Nephron (organoid): ENCODE results near the gene SH3GLB1.
A peak's percentile ranks its signal among the peaks of the same experiment; 100 is the strongest.

ENCODE experiments used
- H3K27ac Mint-ChIP-seq, 3 experiments: 2 replicates each; pipeline ENCODE4 v1.8.0; 2020; ENCODE audit warnings: mixed read lengths in 3 of 3, mild to moderate bottlenecking in 2 of 3, moderate library complexity in 1 of 3
- H3K27me3 Mint-ChIP-seq: 2 replicates; pipeline ENCODE4 v1.8.0; 2021; ENCODE audit warnings: low read depth, mild to moderate bottlenecking, moderate library complexity, mixed read lengths
- H3K36me3 Mint-ChIP-seq: 2 replicates; pipeline ENCODE4 v1.8.0; 2020; ENCODE audit warnings: low read depth, mixed read lengths
- H3K4me1 Mint-ChIP-seq: 2 replicates; pipeline ENCODE4 v1.8.0; 2020; ENCODE audit warnings: mixed read lengths
- H3K4me3 Mint-ChIP-seq, 3 experiments: 2 replicates each; pipeline ENCODE4 v1.8.0; 2020; ENCODE audit warnings: mild to moderate bottlenecking in 3 of 3, mixed read lengths in 3 of 3, moderate library complexity in 2 of 3
- H3K9me3 Mint-ChIP-seq: 2 replicates; pipeline ENCODE4 v1.8.0; 2020; ENCODE audit warnings: mixed read lengths
- CTCF ChIP-seq, 3 experiments: fragments of 200-600 bp; sonication (generic); IDR thresholded peaks; one replicate each; pipeline ENCODE4 v1.5.0; 2021; ENCODE audit warnings: antibody characterized with exemption in 3 of 3; ENCODE audit not compliant: unreplicated experiment in 3 of 3

The SH3GLB1 gene

GRCh38 chr1:86741947-86742572 is 37.7 kb downstream of the SH3GLB1 start:
- TF ChIP-seq CTCF (IDR thresholded peaks at IDR 0.05; ENCODE audit: unreplicated experiment in 3 of 3), result peak; percentile 51 to 72 (median 59)
- peaks cover 33% of the 10 kb centered on the region for H3K36me3 Mint-ChIP-seq
- no peaks in the 10 kb centered on the region for H3K27me3 Mint-ChIP-seq
- no peaks in the 10 kb centered on the region for H3K4me1 Mint-ChIP-seq
- H3K9me3 Mint-ChIP-seq, result no peaks in the 10 kb centered on the region
- no peak overlapping the region for H3K4me3 Mint-ChIP-seq
- no peak overlapping the region for H3K27ac Mint-ChIP-seq

- Mint-ChIP-seq H3K27ac (peak overlapping the region in 1 of 3 experiments; percentile 13), H3K27me3 (no peaks in the 10 kb centered on the region), H3K9me3 (no peaks in the 10 kb centered on the region), H3K4me1 (peaks cover 14% of the 10 kb centered on the region), H3K4me3 (no peak overlapping the region), H3K36me3 (peaks cover 28% of the 10 kb centered on the region)
- TF ChIP-seq CTCF (IDR thresholded peaks at IDR 0.05; ENCODE audit: unreplicated experiment in 3 of 3), result no peak
Measured at GRCh38 chr1:86747304-86747703, 42.9 kb downstream of the SH3GLB1 start.

- peaks cover 28% of the 10 kb centered on the region for H3K36me3 Mint-ChIP-seq
Measured at GRCh38 chr1:86748622-86749373, 44.4 kb downstream of the SH3GLB1 start.

GRCh38 chr1:86750076-86750475 is 45.7 kb downstream of the SH3GLB1 start:
- no peak for TF ChIP-seq CTCF (IDR thresholded peaks at IDR 0.05; ENCODE audit: unreplicated experiment in 3 of 3)
- Mint-ChIP-seq H3K4me1 (peaks cover 14% of the 10 kb centered on the region), H3K27ac (no peak overlapping the region), H3K4me3 (no peak overlapping the region), H3K9me3 (no peaks in the 10 kb centered on the region), H3K36me3 (peaks cover 18% of the 10 kb centered on the region), H3K27me3 (no peaks in the 10 kb centered on the region)

More at GRCh38 chr1:86748622-86749373, 44.4 kb downstream of the SH3GLB1 start:
- H3K27me3 Mint-ChIP-seq, result no peaks in the 10 kb centered on the region
- no peak for TF ChIP-seq CTCF (IDR thresholded peaks at IDR 0.05; ENCODE audit: unreplicated experiment in 3 of 3)
- H3K4me3 Mint-ChIP-seq, result no peak overlapping the region
- H3K27ac Mint-ChIP-seq, result peak overlapping the region; percentile 1 to 14 (median 13)
- H3K4me1 Mint-ChIP-seq, result peaks cover 14% of the 10 kb centered on the region
- H3K9me3 Mint-ChIP-seq, result no peaks in the 10 kb centered on the region

GRCh38 chr1:86750530-86750929 is 46.2 kb downstream of the SH3GLB1 start:
- no peak overlapping the region for H3K27ac Mint-ChIP-seq
- H3K4me3 Mint-ChIP-seq, result no peak overlapping the region
- no peaks in the 10 kb centered on the region for H3K9me3 Mint-ChIP-seq
- no peak for TF ChIP-seq CTCF (IDR thresholded peaks at IDR 0.05; ENCODE audit: unreplicated experiment in 3 of 3)
- H3K4me1 Mint-ChIP-seq, result peaks cover 14% of the 10 kb centered on the region
- H3K27me3 Mint-ChIP-seq, result no peaks in the 10 kb centered on the region
- peaks cover 14% of the 10 kb centered on the region for H3K36me3 Mint-ChIP-seq
